K562 (cell line): ENCODE measurements around the gene PTPN11. TPM values are rescaled to one million over a fixed set of nuclear protein-coding genes. Genes with fewer than 3 reads are reported as not detected.

Experiments
- ASH1L ChIP-seq: fragments of 450-650 bp; IDR thresholded peaks from 2 replicates; pipeline ENCODE4 v1.6.1; 2018; ENCODE audit warnings: borderline replicate concordance, mild to moderate bottlenecking, low read depth; ENCODE audit not compliant: partially characterized antibody
- CBX3 ChIP-seq, 2 experiments: IDR thresholded peaks; 1 replicate in 1 of 2; 2 replicates in 1 of 2; pipeline ENCODE4 v1.6.1; 2012; ENCODE audit warnings: inconsistent platforms in 2 of 2, low read length in 2 of 2, borderline replicate concordance in 1 of 2, control low read depth in 1 of 2
- E2F1 ChIP-seq: sonication (generic); formaldehyde crosslinking; IDR thresholded peaks from 2 replicates; pipeline ENCODE4 v1.8.1; 2023; ENCODE audit warnings: mild to moderate bottlenecking, missing genetic modification reagents, moderate library complexity
- EP300 ChIP-seq: IDR thresholded peaks from 2 replicates; pipeline ENCODE4 v1.6.1; 2012; ENCODE audit warnings: low read length, improper control_type of control experiment
- ESRRA ChIP-seq: fragments of 450-650 bp; IDR thresholded peaks from 2 replicates; pipeline ENCODE4 v1.6.1; 2014; ENCODE audit warnings: low read depth, mild to moderate bottlenecking, moderate library complexity, borderline replicate concordance
- FOXA3 ChIP-seq, 2 experiments: fragments of 450-650 bp in 1 of 2; sonication (generic) in 1 of 2; formaldehyde crosslinking; IDR thresholded peaks in 1 of 2; conservative IDR thresholded peaks in 1 of 2; 2 replicates each; pipeline versions ENCODE4 v1.4.0 to v1.8.0; 2020 to 2022; ENCODE audit warnings: mild to moderate bottlenecking in 2 of 2, missing genetic modification reagents in 1 of 2
- MEF2A ChIP-seq: IDR thresholded peaks from 2 replicates; pipeline ENCODE4 v1.6.1; 2011; ENCODE audit warnings: low read depth, mild to moderate bottlenecking, low read length, moderate library complexity; ENCODE audit not compliant: control insufficient read depth
- MLX ChIP-seq, 2 experiments: fragments of 450-650 bp in 1 of 2; sonication (generic) in 1 of 2; formaldehyde crosslinking; conservative IDR thresholded peaks; 2 replicates each; pipeline versions ENCODE4 v1.4.0 to v1.8.1; 2020 to 2022; ENCODE audit warnings: mild to moderate bottlenecking in 1 of 2, missing genetic modification reagents in 1 of 2
- NCOA6 ChIP-seq: fragments of 450-650 bp; IDR thresholded peaks from 2 replicates; pipeline ENCODE4 v1.6.1; 2017; ENCODE audit warnings: mild to moderate bottlenecking
- NONO ChIP-seq, 2 experiments: fragments of 200-400 bp in 1 of 2; fragments of 450-650 bp in 1 of 2; formaldehyde crosslinking in 1 of 2; IDR thresholded peaks; 2 replicates each; pipeline ENCODE4 v1.6.1; 2017; ENCODE audit warnings: low read depth in 2 of 2, mild to moderate bottlenecking in 2 of 2, moderate library complexity in 2 of 2, low read length in 1 of 2
- SIN3A ChIP-seq, 2 experiments: fragments of 150-350 bp in 1 of 2; IDR thresholded peaks; 2 replicates each; pipeline ENCODE4 v1.6.1; 2011 to 2016; ENCODE audit warnings: borderline replicate concordance in 2 of 2, low read depth in 2 of 2, low read length in 2 of 2, mild to moderate bottlenecking in 2 of 2, moderate library complexity in 2 of 2; ENCODE audit not compliant: control insufficient read depth in 1 of 2
- TGIF2 ChIP-seq: sonication (generic); formaldehyde crosslinking; IDR thresholded peaks from 2 replicates; pipeline ENCODE4 v1.8.1; 2022; ENCODE audit warnings: mild to moderate bottlenecking, missing genetic modification reagents, moderate library complexity
- ZFP30 ChIP-seq: fragments of 250-450 bp; sonication (Bioruptor Pico); IDR thresholded peaks from 2 replicates; pipeline ENCODE4 v1.8.0; 2022; ENCODE audit warnings: moderate library complexity, mild to moderate bottlenecking, inconsistent platforms, borderline replicate concordance
- ZNF23 ChIP-seq: fragments of 250-450 bp; sonication (Bioruptor Pico); IDR thresholded peaks from 2 replicates; pipeline ENCODE4 v1.4.0; 2020; ENCODE audit warnings: mild to moderate bottlenecking
- ZNF592 ChIP-seq: fragments of 450-650 bp; IDR thresholded peaks from 2 replicates; pipeline ENCODE4 v1.6.1; 2017; ENCODE audit warnings: antibody characterized with exemption, mild to moderate bottlenecking
- ZNF830 ChIP-seq: fragments of 250-450 bp; sonication (Bioruptor Pico); IDR thresholded peaks from 2 replicates; pipeline ENCODE4 v1.5.0; 2021; ENCODE audit warnings: mild to moderate bottlenecking
- polyA plus RNA-seq, 8 experiments: library from polyadenylated mRNA; depleted of rRNA in 4 of 8; stranded (reverse) in 5 of 8; unstranded in 3 of 8; fragments of >200 nt; fragmentation: Nextera tagmentation in 2 of 8; fragmentation: Illumina TruSeq in 1 of 8; extraction: Ambion mirVana in 2 of 8; extraction: Trizol in 1 of 8; gene quantifications; 2 replicates each; pipeline versions ENCODE4 v1.2.1 to v1.2.3, GENCODE V29; 2011 to 2014; ENCODE audit warnings: inconsistent platforms in 1 of 8, missing spikeins in 1 of 8
- total RNA-seq, 7 experiments: library from RNA; depleted of rRNA in 6 of 7; stranded (reverse); fragments of >200 nt in 6 of 7; fragmentation: Illumina TruSeq in 2 of 7; extraction: Trizol in 2 of 7; gene quantifications; 2 replicates each; pipeline versions ENCODE4 v1.2.1 to v1.2.3, GENCODE V29; 2011 to 2021; ENCODE audit warnings: low replicate concordance in 1 of 7
- TF ChIP-seq, protein P1 (sequence below): fragments of 250-450 bp; sonication (Bioruptor Pico); IDR thresholded peaks from 2 replicates; pipeline ENCODE4 v1.8.0; 2021; ENCODE audit warnings: borderline replicate concordance, mild to moderate bottlenecking, moderate library complexity; ENCODE audit not compliant: poor library complexity, severe bottlenecking
- TF ChIP-seq, protein P2 (sequence below): fragments of 250-450 bp; sonication (Bioruptor Pico); IDR thresholded peaks from 2 replicates; pipeline ENCODE4 v1.9.0; 2021; ENCODE audit warnings: mild to moderate bottlenecking, inconsistent platforms

Gene PTPN11
- total and polyA plus RNA-seq, 9 of the 15 experiments (the other 6 are each of a cell fraction or from before 2014, with no cell fraction given): 22.5 to 126 (median 79.7) TPM

DNA sequence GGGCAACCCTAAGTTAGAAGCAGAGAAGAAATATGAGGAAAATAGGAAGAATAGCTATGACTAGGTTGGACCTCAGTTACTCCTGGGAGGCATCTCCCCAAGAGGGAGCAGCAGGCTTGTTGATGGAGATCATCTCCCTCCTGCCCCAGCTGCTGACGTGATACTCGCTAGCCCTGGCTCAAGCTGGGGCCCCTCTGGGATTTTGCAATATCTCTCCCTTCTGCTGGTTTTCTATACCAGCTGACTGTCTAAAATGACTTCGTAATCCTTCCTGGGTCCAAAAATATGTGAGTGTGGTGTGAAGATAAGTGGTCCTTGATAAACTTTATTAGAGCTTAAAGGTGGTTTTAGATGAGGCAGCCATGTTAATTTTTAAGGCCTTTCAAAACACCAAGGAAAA, 32.0 kb upstream of the PTPN11 start (continued):
- TF ChIP-seq SIN3A (IDR thresholded peaks at IDR 0.05; ENCODE audit: borderline replicate concordance in 2 of 2, control insufficient read depth in 1 of 2, low read depth in 2 of 2, low read length in 2 of 2) (no peak), CBX3 (IDR thresholded peaks at IDR 0.05; ENCODE audit: borderline replicate concordance in 1 of 2, low read length in 2 of 2) (no peak), E2F1 (no peak), TGIF2 (no peak), ESRRA (no peak), ZFP30 (CRISPR knock-in tag) (no peak), MLX (CRISPR knock-in tag; conservative IDR thresholded peaks at IDR 0.05) (no peak), EP300 (no peak; the same call in 1 of the 2 replicates), FOXA3 (CRISPR knock-in tag; conservative IDR thresholded peaks at IDR 0.05 in 1 of 2, IDR thresholded peaks at IDR 0.05 in 1 of 2) (no peak), ASH1L (no peak), ZNF23 (CRISPR knock-in tag) (no peak), NONO (IDR thresholded peaks at IDR 0.05; ENCODE audit: low read depth in 2 of 2, low read length in 1 of 2) (no peak), MEF2A (no peak), ZNF592 (0 out of 2 replicates have a peak, but pooled peaks have one; percentile 45), ZNF830 (CRISPR knock-in tag) (no peak), NCOA6 (no peak)
- TF ChIP-seq, protein P1, sequence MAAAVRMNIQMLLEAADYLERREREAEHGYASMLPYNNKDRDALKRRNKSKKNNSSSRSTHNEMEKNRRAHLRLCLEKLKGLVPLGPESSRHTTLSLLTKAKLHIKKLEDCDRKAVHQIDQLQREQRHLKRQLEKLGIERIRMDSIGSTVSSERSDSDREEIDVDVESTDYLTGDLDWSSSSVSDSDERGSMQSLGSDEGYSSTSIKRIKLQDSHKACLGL (CRISPR knock-in tag): no peak
- TF ChIP-seq, protein P2, sequence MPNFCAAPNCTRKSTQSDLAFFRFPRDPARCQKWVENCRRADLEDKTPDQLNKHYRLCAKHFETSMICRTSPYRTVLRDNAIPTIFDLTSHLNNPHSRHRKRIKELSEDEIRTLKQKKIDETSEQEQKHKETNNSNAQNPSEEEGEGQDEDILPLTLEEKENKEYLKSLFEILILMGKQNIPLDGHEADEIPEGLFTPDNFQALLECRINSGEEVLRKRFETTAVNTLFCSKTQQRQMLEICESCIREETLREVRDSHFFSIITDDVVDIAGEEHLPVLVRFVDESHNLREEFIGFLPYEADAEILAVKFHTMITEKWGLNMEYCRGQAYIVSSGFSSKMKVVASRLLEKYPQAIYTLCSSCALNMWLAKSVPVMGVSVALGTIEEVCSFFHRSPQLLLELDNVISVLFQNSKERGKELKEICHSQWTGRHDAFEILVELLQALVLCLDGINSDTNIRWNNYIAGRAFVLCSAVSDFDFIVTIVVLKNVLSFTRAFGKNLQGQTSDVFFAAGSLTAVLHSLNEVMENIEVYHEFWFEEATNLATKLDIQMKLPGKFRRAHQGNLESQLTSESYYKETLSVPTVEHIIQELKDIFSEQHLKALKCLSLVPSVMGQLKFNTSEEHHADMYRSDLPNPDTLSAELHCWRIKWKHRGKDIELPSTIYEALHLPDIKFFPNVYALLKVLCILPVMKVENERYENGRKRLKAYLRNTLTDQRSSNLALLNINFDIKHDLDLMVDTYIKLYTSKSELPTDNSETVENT: 0 out of 2 replicates have a peak, but pooled peaks have one; percentile 19
